ENCODE data around the gene LLCFC1.

LLCFC1 gene

GRCh38 chr7:142956951-142957623 is 17.8 kb downstream of the LLCFC1 start:
- TF ChIP-seq CTCF (IDR thresholded peaks at IDR 0.05; ENCODE audit: extremely low read depth, missing control alignments): no peak
- no peak for DNase-seq (ENCODE audit: low spot score)

- TF ChIP-seq CTCF (IDR thresholded peaks at IDR 0.05; ENCODE audit: extremely low read depth, missing control alignments): no peak
- no peak for DNase-seq (ENCODE audit: low spot score)
Measured at GRCh38 chr7:142957723-142958122, 18.4 kb downstream of the LLCFC1 start.

GRCh38 chr7:142959202-142959601 is 19.9 kb downstream of the LLCFC1 start:
- DNase-seq (ENCODE audit: low spot score): no peak
- TF ChIP-seq CTCF (IDR thresholded peaks at IDR 0.05; ENCODE audit: extremely low read depth, missing control alignments): no peak

GRCh38 chr7:142960955-142961512 is 21.8 kb downstream of the LLCFC1 start:
- DNase-seq (ENCODE audit: low spot score): no peak
- no peak for TF ChIP-seq CTCF (IDR thresholded peaks at IDR 0.05; ENCODE audit: extremely low read depth, missing control alignments)

- no peak for DNase-seq (ENCODE audit: low spot score)
- TF ChIP-seq CTCF (IDR thresholded peaks at IDR 0.05; ENCODE audit: extremely low read depth, missing control alignments): no peak
Measured at GRCh38 chr7:142961595-142961972, 22.3 kb downstream of the LLCFC1 start.

- DNase-seq (ENCODE audit: low spot score): no peak
- no peak for TF ChIP-seq CTCF (IDR thresholded peaks at IDR 0.05; ENCODE audit: extremely low read depth, missing control alignments)
Measured at GRCh38 chr7:142961973-142962926, 23.0 kb downstream of the LLCFC1 start, which contains the start of gene KEL. Gene KEL (minus strand): TSS chr7:142962363. CDS start chr7:142962206, 157 bp downstream.

- no peak for DNase-seq (ENCODE audit: low spot score)
- TF ChIP-seq CTCF (IDR thresholded peaks at IDR 0.05; ENCODE audit: extremely low read depth, missing control alignments): no peak
Measured at GRCh38 chr7:142962991-142963390, 23.7 kb downstream of the LLCFC1 start.
